HFFc6 (cell line): ENCODE results near the gene LIPA. TPM values are rescaled to one million over a fixed set of nuclear protein-coding genes. Genes with fewer than 3 reads are reported as not detected.

ENCODE experiments used
- DNase-seq: peaks from one replicate; pipeline ENCODE4 v3.0.0-alpha.2; 2018
- H3K27ac Mint-ChIP-seq: 2 replicates; pipeline ENCODE4 v1.8.0; 2020; ENCODE audit warnings: mild to moderate bottlenecking, mixed read lengths
- H3K27me3 Mint-ChIP-seq: 2 replicates; pipeline ENCODE4 v1.8.0; 2021; ENCODE audit warnings: mild to moderate bottlenecking, moderate library complexity, mixed read lengths; ENCODE audit not compliant: insufficient read depth
- H3K36me3 Mint-ChIP-seq: 2 replicates; pipeline ENCODE4 v1.8.0; 2021; ENCODE audit warnings: low read depth, mixed read lengths
- H3K4me1 Mint-ChIP-seq: 2 replicates; pipeline ENCODE4 v1.8.0; 2020; ENCODE audit warnings: low read depth, mixed read lengths
- H3K4me3 Mint-ChIP-seq: 2 replicates; pipeline ENCODE4 v1.8.0; 2020; ENCODE audit warnings: mild to moderate bottlenecking, moderate library complexity, mixed read lengths
- H3K9me3 Mint-ChIP-seq: 2 replicates; pipeline ENCODE4 v1.8.0; 2020; ENCODE audit warnings: mild to moderate bottlenecking, mixed read lengths
- total RNA-seq, 6 experiments: library from RNA; stranded (reverse); fragmentation: NEBNext Ultra II Directional; extraction: Animal tissue kit (Norgen Biotek cat#: 25700); gene quantifications; 2 replicates in 1 of 6; 3 replicates in 5 of 6; pipeline ENCODE4 v1.2.3, GENCODE V29; 2021
- TF ChIP-seq, protein P1 (sequence below): fragments of 200-600 bp; sonication (generic); IDR thresholded peaks from 2 replicates; pipeline ENCODE4 v1.5.0; 2021; ENCODE audit warnings: antibody characterized with exemption, mild to moderate bottlenecking

LIPA gene
- total RNA-seq, 6 experiments from 2014 or later, result 108 to 212 (median 122) TPM

DNA sequence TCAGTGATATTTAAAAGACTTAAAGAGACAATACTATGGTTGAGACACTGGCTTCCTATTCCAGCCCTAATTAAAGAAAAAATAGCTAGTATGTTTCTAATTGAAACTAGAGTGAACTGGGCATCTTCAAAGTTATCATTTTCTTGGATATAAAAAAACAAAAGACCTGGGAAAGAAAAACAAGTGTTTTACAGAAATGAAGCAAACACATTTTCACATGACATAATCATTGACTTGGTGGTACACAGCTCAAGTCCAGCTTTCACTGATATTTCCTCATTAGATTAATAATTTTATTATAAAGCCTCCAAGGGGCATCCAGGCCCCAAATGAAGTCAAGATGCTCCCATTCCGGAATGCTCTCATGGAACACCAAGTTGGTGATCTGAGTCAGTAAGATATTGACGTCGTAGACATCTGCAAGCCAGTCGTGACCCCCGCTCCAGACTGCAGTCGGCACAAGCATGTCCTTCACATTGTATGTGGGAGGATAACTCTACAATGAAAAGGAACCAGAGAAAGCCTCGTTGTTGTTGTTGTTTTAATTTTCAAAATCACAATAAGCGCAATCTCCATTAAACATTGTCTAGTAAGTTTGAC is 36.9 kb downstream of the LIPA start:
- no peak for DNase-seq
- Mint-ChIP-seq H3K27me3 (no peaks in the 10 kb centered on the region; the same call in 1 of the 2 replicates), H3K4me1 (peaks cover 53% of the 10 kb centered on the region), H3K36me3 (no peaks in the 10 kb centered on the region), H3K4me3 (no peak overlapping the region), H3K27ac (no peak overlapping the region), H3K9me3 (no peaks in the 10 kb centered on the region)
- TF ChIP-seq, protein P1, sequence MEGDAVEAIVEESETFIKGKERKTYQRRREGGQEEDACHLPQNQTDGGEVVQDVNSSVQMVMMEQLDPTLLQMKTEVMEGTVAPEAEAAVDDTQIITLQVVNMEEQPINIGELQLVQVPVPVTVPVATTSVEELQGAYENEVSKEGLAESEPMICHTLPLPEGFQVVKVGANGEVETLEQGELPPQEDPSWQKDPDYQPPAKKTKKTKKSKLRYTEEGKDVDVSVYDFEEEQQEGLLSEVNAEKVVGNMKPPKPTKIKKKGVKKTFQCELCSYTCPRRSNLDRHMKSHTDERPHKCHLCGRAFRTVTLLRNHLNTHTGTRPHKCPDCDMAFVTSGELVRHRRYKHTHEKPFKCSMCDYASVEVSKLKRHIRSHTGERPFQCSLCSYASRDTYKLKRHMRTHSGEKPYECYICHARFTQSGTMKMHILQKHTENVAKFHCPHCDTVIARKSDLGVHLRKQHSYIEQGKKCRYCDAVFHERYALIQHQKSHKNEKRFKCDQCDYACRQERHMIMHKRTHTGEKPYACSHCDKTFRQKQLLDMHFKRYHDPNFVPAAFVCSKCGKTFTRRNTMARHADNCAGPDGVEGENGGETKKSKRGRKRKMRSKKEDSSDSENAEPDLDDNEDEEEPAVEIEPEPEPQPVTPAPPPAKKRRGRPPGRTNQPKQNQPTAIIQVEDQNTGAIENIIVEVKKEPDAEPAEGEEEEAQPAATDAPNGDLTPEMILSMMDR, result no peak

DNA sequence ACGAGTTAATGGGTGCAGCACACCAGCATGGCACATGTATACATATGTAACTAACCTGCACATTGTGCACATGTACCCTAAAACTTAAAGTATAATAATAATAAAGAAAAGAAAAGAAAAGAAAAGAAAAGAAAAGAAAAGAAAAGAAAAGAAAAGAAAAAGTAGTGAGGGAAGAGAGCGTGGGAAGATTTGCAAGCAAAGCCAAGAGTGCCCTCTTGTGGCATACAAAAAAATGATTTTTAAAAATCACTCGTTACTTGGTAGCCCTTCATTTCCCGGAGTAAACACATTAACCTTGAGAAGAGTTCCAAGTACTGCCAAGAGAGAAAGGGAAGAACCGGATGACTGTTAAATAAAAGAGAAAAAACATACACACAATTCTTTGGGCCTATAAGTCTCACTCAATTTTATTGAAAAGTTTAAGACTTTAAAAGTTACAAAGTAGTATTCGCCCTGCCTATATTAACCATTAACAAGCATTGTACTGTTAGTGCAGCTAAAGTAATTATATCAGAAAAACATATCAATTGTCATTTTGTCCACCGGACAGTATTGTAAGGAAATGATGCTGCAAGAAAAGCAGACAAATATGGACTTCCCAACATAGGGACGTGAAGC is 38.3 kb downstream of the LIPA start:
- H3K27ac Mint-ChIP-seq, result no peak overlapping the region
- H3K36me3 Mint-ChIP-seq, result no peaks in the 10 kb centered on the region
- no peaks in the 10 kb centered on the region; the same call in none of the 2 replicates for H3K27me3 Mint-ChIP-seq
- DNase-seq, result peak; percentile 44
- no peaks in the 10 kb centered on the region for H3K9me3 Mint-ChIP-seq
- peaks cover 50% of the 10 kb centered on the region for H3K4me1 Mint-ChIP-seq
- TF ChIP-seq, protein P1, result peak; percentile 86
- H3K4me3 Mint-ChIP-seq, result no peak overlapping the region

DNA sequence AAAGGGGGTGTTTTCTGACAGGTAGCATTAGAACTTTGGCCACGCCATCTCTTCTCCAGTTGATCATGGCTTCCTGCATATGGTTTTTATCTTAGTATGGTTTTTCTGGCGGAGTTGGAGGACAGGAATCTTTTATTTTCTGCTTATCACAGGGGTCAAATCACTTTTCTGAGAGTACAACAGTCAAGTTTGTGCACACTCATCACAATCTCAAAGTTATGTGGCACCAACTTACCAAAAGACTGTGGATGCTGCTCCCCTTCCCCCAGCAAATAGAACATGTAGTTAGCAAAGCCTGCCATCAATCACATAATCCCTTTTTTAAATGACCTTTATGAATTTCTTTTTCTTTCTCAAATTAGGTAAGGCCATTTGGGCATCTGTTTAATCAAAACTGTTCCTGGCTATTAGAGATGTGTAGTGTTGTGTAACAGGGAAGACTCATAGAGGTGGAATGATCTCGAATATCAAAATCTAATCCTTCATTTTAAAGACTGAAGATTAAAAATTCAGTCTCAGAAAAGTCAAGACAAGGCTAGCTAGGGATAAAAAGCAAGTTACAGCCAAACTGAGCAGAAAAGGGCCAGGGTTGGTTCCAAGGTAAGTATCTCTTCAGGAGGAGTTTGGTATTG is 40.7 kb downstream of the LIPA start:
- DNase-seq, result no peak
- H3K4me1 Mint-ChIP-seq, result peaks cover 43% of the 10 kb centered on the region
- no peak overlapping the region for H3K27ac Mint-ChIP-seq
- H3K9me3 Mint-ChIP-seq, result no peaks in the 10 kb centered on the region
- TF ChIP-seq, protein P1, result no peak
- peaks cover 5% of the 10 kb centered on the region for H3K27me3 Mint-ChIP-seq
- no peak overlapping the region for H3K4me3 Mint-ChIP-seq
- H3K36me3 Mint-ChIP-seq, result no peaks in the 10 kb centered on the region

DNA sequence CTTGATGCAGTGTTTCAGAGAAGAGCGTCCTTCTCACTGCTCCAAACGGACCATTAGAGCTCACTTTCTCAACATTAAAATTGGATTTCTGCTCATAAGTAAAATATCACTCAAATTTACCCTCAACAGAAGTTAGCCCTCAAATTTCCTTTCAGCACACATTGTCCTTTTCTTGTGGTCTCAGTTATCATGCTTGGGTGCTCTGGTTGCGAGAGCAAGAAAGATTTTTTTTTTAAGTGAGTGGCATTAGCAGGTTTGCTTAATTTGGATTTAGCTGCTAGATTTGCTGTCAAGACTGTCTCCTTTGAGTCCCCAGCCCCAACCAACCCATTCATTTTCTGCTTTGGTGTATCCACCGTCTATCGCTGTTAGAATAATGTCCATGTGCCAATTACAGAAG is 41.9 kb downstream of the LIPA start:
- Mint-ChIP-seq H3K27me3 (peaks cover 10% of the 10 kb centered on the region), H3K4me1 (peaks cover 38% of the 10 kb centered on the region), H3K4me3 (no peak overlapping the region), H3K36me3 (no peaks in the 10 kb centered on the region), H3K9me3 (no peaks in the 10 kb centered on the region), H3K27ac (no peak overlapping the region)
- no peak for DNase-seq
- TF ChIP-seq, protein P1, result no peak

DNA sequence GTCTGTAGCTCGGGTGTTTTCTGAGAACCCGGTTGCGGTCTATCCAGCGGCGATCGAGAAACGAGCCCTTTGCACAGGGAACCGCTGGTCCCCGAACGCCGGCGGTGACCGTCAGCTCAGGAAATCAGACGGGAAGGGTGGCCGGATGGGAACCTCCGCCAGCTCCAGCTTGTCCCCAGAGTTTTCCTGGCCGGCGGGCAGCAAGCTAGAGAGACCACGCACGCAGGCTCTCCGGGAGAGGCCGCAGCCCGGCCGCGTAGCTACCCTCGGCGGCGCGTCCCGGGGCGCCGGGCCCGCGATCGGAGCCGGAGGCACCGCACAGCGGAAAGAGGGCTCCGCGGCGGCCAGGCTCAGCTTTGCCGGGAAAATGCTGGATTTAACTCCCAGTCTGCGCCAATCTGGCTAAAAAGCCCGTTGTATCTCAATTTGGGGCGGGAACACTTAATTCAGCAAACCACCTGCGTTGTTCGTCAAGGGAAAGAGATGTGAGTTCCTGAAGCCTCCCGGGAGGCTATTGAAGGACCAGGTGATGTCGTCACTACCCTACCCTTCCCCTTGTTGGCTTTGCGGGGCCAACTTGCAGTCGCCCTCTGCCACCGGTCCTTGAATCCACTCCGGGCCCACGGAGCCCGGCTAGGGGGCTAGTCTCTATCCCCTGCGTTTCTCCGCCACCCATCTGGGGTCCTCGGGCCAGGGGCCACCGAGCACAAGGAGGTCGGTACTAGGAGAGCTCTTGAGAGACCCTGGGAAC is 43.6 kb downstream of the LIPA start:
- no peak for DNase-seq
- peaks cover 10% of the 10 kb centered on the region for H3K27me3 Mint-ChIP-seq

More for the DNA sequence above, 43.6 kb downstream of the LIPA start:
- peak overlapping the region; percentile 90 for H3K4me3 Mint-ChIP-seq
- H3K9me3 Mint-ChIP-seq, result no peaks in the 10 kb centered on the region
- no peaks in the 10 kb centered on the region for H3K36me3 Mint-ChIP-seq
- peak overlapping the region; percentile 53 for H3K27ac Mint-ChIP-seq
- TF ChIP-seq, protein P1, result no peak
- peaks cover 31% of the 10 kb centered on the region for H3K4me1 Mint-ChIP-seq
